Measurements from ENCODE around the gene CAMKV. TPM values are rescaled to one million over a fixed set of nuclear protein-coding genes. Genes with fewer than 3 reads are reported as not detected.
"Not testable (repeated sequence)": the region's sequence is repeated elsewhere in the genome, so short reads cannot be mapped to it uniquely, and the experiment has no call there.

Gene CAMKV
- total RNA-seq, 2 donors from 2014 or later: 0.12 to 0.34 TPM

DNA sequence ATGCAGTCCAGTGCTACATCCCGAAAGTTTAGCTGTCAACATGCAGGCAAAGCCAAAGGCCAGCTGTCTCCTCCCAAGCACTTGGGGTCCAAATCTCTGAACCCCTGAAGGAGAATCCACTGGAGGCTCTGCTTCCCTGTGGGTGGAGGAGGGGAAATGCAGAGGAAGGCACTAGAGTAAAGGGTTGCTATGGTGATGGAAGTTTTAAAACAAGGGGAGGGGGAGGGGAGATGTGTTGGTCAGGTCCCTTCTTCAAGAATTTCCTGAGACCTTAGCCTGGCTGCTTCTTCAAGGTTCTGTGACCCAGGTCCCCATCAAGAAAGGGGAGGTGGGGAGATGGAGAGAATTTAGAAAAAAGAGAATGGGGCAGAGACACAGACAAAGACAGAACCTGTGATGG is 2.3 kb downstream of the CAMKV start:
- DNase-seq: no peak
- no peak for ATAC-seq
- intact Hi-C loops (cut with DNase I, micrococcal nuclease): no loop called here

DNA sequence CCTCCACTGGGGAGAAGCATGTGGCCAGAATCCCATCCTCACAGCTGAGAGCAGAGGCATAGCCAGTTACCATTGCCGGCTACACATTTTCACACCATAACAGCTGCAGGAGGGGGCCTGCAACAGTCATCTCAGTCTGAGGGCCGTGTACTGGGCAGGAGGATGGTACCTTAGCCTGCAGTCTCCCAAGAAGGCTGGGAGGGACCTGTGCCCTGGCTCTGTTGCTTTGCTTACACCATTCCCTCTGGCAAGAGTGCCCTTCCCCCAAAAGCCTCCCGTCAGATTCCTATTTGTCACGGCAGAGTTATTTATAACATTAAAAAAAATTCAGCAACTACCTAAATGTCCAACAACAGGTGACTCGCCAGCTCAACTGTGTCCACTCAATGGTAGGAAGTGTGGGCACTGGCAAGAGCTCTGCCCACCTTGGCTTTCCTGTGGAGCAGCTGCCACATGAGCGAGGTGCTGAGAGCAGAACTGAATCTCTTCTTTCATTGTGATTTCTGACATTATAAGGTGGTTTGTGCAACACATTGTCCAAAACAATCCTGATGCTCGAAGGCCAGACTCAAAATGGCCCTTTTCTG is 4.4 kb downstream of the CAMKV start:
- DNase-seq: no peak
- ATAC-seq: no peak
- intact Hi-C loops (cut with DNase I, micrococcal nuclease): no loop called here

DNA sequence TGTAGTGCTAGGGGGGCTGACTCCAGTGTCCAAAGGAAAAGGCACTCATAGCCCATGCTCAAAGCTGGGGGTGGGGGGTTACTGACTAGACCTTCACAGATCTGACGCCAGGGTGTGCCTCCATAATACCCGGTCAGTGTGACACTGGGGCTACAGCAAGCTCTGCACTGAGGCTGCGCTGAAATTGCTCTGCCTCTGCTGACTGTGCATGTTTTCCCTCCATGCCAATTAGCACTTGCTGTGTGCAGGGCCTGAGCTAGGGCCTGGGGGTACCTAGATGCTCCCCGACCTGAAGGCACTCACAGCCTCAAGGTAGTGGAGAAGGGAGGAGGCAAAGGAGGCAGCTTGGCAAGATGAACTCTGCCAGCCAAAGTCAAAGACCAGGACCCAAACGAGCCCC is 5.2 kb downstream of the CAMKV start:
- intact Hi-C loops (cut with DNase I, micrococcal nuclease): no loop called here
- no peak for ATAC-seq
- no peak for DNase-seq

DNA sequence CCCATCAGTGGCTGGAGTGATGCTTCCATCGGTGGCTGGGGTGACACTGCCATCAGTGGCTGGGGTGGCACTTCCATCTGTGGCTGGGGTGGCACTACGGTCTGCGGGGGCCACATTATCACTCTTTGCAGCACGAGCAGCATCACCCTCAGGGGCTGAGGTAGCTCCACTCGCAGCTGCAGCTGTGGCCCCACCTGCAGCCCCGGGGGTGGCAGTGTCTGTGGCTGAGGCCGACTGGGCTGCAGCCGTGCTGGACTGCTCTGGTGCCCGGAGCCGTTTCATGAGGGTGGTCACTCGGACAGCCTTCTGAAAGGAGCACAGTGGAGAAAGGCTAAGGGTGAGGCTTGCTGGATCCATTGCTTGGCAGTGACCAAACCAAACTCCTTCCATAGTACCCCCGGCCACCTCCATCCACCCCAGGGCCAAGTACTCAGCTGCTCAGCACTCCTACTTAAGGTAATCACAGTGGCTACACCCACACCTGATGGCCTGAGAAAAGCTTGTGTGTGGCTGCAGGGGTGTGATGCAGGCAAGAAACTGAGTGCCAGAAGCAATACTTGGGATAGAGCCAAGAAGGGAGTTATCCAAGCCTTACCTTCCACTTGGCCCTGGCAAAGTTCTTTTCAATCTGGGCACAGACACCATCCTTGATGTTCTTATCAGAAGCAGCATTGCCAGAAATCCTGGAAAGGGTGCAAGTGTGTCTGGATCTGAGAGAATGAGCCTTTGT is 10.0 kb downstream of the CAMKV start:
- no peak for DNase-seq
- intact Hi-C loops (cut with DNase I, micrococcal nuclease): loop anchor here in 1 of 2 donors (10.0 kb wide), 1 partner anchor 145 kb away; the partner anchor contains the start of gene AMIGO3
- no peak for ATAC-seq

DNA sequence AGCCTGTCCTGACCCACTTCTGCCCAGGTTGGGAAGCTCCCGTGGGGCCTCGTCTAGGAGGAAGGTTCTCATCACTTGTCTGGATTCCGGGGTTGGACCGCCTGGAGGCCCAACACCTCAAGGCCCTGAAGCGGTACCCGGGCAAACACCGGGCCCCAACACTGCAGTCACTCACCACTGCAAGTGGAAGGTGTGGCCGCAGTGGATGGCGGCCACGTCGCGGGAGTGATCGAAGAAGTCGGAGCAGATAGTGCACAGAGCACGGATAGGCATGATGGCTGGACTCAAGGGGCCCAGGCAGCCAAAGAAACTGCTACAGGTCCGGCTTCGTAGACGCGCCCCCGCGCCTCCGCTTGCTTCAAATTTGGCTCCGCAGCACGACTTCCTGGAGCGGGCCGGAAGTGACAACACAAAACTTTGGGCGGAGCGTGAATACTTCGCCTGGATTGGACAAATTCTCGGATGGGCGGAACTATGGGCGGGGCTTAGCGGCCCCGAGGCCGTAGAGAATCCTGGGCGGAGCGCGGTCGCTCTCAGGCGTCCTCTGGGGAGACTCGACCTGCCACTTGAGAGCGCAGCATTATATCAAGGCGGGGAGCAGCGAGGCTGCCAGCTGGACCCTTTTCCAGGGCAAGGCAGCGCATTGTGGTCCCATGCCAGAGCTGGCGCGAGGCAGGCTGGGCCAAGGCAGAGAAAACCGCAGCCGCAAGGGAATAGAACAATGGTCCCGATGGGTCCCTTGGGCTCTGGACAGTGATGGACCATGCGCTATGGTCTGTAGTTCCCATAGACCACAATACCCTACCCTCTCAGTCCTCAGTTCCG is 13.3 kb downstream of the CAMKV start, which contains the start of gene TRAIP:
TRAIP (minus strand) TSS at position 384 of the 825 bp plus-strand sequence; CDS start at position 273, 111 bp downstream.
- ATAC-seq: peak; percentile 100
- intact Hi-C loops (cut with DNase I, micrococcal nuclease): loop anchor here in 1 of 2 donors (10.0 kb wide), 1 partner anchor 142 kb away; the partner anchor contains the start of gene AMIGO3

DNA sequence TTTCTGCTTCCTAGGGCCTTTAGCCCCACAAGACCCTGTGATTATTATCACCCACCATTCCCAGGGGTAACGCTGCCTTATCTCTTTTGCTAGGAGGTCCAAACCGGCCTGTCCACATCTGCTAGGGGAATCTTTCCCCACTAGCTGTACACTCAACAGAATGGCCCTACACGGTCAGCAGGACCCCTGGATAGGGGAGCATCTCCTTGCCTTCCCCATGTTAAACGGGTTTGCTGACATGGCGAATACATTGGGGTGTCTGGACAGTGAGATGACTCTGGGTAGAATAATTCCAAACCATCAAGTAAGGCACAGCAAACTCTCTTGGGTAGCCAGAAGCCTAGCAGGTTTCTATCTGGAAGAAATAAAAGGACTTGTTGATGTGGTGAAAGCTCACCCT is 14.0 kb downstream of the CAMKV start:
- intact Hi-C loops (cut with DNase I, micrococcal nuclease): loop anchor here in 1 of 2 donors (10.0 kb wide), 1 partner anchor 141 kb away; the partner anchor contains the start of gene AMIGO3
- no peak for DNase-seq
- no peak for ATAC-seq

More for the DNA sequence above, 13.3 kb downstream of the CAMKV start, which contains the start of gene TRAIP:
- DNase-seq: peak; percentile 93 to 97

DNA sequence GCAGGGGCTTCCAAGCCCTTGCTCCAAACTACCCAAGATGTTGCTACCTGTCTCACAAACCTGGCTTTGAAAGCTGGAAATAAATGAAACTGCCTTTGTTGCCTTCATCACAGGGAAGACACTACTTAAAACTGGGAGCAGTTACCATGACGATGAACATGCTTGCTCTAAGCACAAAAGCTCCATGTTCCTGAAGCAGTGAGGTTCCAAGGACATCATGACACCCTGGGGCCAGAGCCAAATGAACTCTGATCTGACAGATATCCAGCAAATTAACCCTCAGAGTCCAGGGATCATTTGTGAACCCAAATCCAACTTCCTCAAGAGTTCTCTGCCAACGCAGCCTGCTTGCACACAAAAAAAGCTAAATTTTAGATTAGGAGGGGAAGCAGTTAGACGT is 24.0 kb downstream of the CAMKV start:
- ATAC-seq (peak; percentile 83), DNase-seq (peak in 1 of 2 donors; percentile 16)
- intact Hi-C loops (cut with DNase I, micrococcal nuclease): no loop called here

DNA sequence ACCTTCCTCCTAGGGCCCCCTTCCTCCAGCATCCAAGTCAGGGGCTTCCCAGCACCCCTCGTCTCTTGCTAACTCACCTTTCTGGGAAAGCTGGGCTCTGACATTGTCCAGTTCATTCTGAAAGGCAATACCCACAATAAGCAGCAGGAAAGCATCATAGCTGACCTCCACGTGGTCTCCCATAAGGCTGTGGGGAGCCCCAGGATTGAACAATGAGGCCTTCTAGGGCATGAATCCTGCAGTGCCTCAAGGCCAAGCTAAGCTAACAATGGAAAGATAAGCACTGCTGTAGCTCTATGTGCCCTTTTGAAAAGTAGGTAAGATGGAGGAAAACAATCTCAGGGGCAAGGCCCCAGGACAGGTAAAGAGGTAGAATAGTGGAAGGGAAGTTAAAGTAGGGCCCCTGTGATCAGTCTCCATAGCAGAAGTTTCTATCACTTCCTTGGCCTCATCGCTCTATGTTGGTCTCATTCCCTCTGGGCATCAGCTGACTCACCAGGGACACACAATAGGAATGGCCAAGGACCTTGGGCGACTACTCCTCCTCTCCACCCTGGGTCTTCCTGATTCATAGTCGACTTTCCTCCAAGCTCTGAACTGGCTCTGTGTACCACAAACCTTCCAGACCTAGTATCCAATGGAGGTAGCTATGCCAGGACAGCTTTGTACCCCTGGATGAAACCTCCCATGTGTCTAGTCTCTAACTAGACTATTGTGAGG is 25.1 kb downstream of the CAMKV start:
- intact Hi-C loops (cut with DNase I, micrococcal nuclease): loop anchor here in 1 of 2 donors (5.0 kb wide), 1 partner anchor 42 kb away; the partner anchor contains the start of gene INKA1
- DNase-seq (no peak), ATAC-seq (no peak)

DNA sequence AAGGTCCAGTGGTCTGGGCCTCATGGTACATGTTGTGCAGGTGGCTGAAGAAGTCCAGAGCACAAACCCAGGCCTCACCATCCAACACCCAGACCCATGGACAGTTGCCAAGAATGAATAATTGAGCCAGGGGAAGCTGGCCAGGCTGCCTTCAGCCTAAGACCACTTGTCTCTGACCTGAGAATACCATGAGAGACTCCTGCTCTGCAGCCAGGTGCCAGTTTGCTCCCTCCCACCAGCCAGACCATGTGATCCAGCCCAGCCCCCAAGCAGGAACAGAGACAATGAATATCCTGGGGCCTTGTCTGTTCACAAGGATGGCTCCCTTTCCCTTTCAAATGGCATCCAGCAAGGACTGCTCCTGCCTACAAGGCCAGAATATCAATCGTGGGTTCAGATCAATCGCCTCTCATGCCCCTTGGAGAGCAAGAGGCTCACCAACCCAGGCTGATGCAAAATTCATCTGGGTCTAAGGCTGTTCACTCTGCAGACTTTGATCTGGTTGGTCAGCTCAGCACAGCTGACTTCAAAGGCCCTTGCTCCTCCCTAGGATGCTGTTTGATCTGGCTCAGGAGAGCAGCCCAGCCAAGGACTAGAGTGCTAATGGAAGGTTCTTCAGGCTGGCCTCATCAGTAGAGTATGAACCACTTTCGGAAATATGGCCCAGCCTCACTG is 26.7 kb downstream of the CAMKV start:
- ATAC-seq (no peak), DNase-seq (no peak)
- intact Hi-C loops (cut with DNase I, micrococcal nuclease): loop anchor here in 1 of 2 donors (5.0 kb wide), 1 partner anchor 41 kb away; the partner anchor contains the start of gene INKA1

DNA sequence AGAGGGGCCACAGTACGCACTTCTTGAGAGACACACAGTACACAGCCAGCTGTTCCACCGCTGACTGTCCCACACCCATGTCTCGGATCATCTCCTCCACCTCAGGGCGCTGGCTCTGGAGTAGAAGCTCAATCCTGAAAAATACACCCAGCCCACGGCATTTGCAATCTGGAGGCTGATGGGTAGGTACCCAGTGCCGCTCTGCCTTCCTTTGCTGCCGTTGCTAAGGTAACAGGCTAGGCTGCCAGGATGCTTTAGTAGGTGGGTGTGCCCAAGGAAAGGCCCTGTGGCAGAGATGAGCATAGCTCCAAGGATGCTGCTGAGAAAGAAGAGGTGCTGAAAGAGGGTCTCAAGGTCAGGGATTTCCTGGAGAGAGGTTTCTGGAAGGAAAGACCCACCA is 27.9 kb downstream of the CAMKV start:
- intact Hi-C loops (cut with DNase I, micrococcal nuclease): loop anchor here in 1 of 2 donors (5.0 kb wide), 1 partner anchor 40 kb away; the partner anchor contains the start of gene INKA1
- DNase-seq (no peak), ATAC-seq (no peak)

DNA sequence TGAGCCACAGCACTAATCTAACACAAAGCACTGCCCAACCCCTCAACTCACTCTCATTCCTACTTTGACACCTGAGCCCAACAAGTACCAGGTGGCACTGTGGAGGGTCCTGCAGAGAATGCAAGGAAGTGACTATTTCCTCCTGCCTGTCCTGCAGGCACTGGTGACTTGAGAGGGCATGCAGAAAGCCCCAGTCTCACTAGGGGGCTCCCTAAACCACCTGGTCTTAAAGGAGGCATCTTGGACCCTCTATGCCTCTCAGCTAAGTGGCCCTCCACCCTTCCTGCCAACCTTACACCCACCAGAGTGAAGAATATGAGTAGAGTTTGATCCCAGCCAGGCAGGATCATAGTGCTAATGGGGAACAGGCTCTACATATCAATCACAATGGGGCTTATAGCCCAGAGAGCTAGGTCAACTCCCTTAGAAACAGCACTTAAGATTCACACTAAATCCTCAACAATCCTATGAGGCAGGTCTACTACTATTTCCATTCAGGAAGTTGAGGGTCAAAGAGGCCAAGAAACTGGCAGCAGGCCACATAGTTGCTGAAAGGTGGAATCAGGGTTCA is 28.5 kb downstream of the CAMKV start:
- DNase-seq (peak in 1 of 2 donors; percentile 10), ATAC-seq (peak; percentile 35)
- intact Hi-C loops (cut with DNase I, micrococcal nuclease): loop anchor here in 1 of 2 donors (5.0 kb wide), 1 partner anchor 39 kb away; the partner anchor contains the start of gene INKA1

DNA sequence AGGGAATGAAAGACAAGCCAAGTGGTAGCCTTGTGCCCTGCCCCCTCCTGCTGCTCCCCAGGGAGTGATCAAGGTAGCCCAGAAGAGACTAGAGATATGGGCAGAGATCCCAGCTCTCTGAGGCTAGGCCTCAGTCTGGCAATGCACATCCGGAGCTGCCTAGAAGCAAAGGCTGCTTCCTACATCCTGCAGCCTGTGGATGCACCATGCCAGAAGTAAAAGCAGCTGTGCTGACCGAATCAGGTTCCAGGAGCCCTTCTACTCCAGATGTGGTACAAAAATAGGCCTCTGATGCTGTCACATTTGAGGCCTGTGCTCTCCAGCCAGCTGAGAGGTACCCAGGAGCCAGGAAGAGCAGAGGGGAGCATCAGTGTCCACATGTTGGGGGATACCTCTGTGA is 29.3 kb downstream of the CAMKV start:
- ATAC-seq: no peak
- intact Hi-C loops (cut with DNase I, micrococcal nuclease): loop anchor here in 1 of 2 donors (5.0 kb wide), 1 partner anchor 38 kb away; the partner anchor contains the start of gene INKA1
- DNase-seq: no peak

DNA sequence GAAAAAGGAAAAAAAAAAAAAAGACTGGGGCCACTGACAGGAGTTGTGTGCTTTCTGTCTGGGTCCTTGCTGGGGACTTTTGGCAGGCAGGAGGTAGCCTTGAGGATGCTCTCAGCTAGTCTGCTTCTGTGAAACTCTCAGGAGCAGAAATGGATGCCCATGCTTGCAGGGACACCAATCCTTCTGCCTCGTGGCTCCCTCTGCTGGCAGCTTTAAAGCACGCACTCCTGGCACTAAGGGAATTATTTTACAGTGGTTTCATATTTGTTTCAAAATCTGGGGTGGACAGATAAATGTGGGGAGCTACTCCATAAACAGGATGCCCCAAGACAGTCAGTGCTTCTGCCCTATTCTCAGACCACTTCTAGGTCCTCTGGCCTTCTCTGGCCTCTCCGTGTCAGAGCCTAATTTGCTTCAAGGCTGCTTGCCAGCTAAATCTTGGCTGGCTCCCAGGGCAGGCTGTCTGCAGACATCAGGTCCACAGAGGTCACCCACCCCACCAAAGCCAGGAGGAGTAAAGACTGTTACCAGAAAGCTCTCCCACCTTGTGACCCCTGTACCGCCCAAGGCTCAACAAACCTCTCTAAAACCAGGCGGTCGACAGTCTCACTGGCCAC is 30.4 kb downstream of the CAMKV start:
- peak; percentile 73 to 88 for DNase-seq
- peak; percentile 92 for ATAC-seq
- intact Hi-C loops (cut with DNase I, micrococcal nuclease): loop anchor here in 1 of 2 donors (5.0 kb wide), 1 partner anchor 137 kb away; no protein-coding TSS in a partner anchor

DNA sequence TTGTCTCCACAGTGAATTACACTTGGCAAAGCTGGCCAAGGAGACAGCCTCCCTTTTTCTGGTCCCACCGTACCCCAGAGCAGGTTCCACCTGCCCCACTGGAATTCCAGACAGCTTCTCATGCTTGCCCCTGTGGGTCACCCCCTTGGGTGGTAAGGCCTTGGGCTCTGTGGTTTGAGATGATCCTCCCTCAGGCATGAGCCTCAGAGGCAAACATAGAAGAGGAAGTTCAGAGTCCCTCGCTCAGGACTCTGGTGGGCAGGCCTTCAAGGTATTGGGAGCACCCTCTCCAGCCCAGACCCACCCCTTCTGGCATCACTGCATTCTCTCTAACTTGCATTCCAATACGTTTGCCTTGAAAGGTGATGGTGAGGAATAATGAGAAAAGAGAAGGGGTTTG is 38.4 kb downstream of the CAMKV start:
- no peak for ATAC-seq
- intact Hi-C loops (cut with DNase I, micrococcal nuclease): no loop called here
- no peak for DNase-seq

DNA sequence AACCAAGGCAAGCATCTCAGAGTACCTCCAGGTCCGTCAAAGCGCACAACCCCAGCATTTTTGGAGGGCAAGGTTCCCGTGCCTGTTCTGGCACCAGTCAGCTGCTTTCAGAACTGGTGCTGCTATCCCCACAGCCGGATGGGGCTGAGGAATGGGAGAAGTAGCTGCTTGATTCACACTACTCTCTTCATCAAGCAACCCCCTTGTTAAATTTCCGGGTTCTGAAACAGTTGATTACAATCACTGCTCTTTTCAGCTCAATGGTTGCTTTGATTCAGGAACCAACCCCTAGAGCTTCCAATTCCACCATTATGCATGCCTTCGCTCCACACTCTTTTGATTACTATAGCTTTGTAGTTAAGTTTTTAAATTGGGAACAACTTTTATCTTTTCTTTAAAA is 43.7 kb downstream of the CAMKV start:
- DNase-seq (no peak), ATAC-seq (no peak)
- intact Hi-C loops (cut with DNase I, micrococcal nuclease): no loop called here

DNA sequence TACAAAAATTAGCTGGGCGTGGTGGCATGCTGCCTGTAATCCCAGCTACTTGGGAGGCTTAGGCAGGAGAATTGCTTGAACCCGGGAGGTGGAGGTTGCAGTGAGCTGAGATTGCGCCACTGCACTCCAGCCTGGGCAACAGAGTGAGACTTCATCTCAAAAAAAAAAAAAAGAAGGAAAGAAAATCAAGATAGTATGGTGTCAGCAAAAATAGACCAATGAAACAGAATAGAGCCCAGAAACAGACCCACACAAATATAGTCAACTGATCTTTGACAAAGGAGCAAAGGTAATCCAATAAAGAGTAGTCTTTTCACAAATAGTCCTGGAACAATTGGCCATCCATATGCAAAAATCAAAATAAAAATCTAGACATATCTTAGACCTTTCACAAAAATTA is 46.6 kb downstream of the CAMKV start:
- ATAC-seq; DNase-seq; intact Hi-C loops (cut with DNase I, micrococcal nuclease): not testable (repeated sequence)
